GM19239 (cell line): ENCODE results near the gene OR6K3.
"Not testable (repeated sequence)": the region's sequence is repeated elsewhere in the genome, so short reads cannot be mapped to it uniquely, and the experiment has no call there.

Source experiments
- DNase-seq: peaks from one replicate; pipeline ENCODE4 v3.0.0; 2011; ENCODE audit warnings: low spot score; ENCODE audit not compliant: insufficient read length
- FAIRE-seq: peaks from 2 replicates; lab custom pipeline; 2011; peaks lifted over from hg19 to GRCh38; lab: Jason Lieb, UNC

OR6K3 gene

GRCh38 chr1:158688343-158688742, 32.2 kb downstream of the OR6K3 start:
- not testable (repeated sequence) for DNase-seq, FAIRE-seq

- no peak for FAIRE-seq
Observed at GRCh38 chr1:158687037-158687436, 33.5 kb downstream of the OR6K3 start.

GRCh38 chr1:158686111-158687009, 34.2 kb downstream of the OR6K3 start, which contains the start of gene SPTA1:
Gene SPTA1, minus strand, starts transcription at chr1:158686715. Its CDS starts 198 bp downstream, at chr1:158686517.
- DNase-seq = no peak
- FAIRE-seq = no peak

More at GRCh38 chr1:158687037-158687436, 33.5 kb downstream of the OR6K3 start:
- DNase-seq = no peak

- DNase-seq (no peak), FAIRE-seq (no peak)
Observed at GRCh38 chr1:158685085-158685484, 35.4 kb downstream of the OR6K3 start.

- DNase-seq (no peak), FAIRE-seq (no peak)
Observed at GRCh38 chr1:158681606-158682005, 38.9 kb downstream of the OR6K3 start.

- FAIRE-seq (peak; percentile 66), DNase-seq (no peak)
Observed at GRCh38 chr1:158679289-158679688, 41.2 kb downstream of the OR6K3 start.

GRCh38 chr1:158675563-158676323, 44.8 kb downstream of the OR6K3 start:
- FAIRE-seq (no peak), DNase-seq (no peak)

GRCh38 chr1:158674302-158674701, 46.2 kb downstream of the OR6K3 start:
- DNase-seq (no peak), FAIRE-seq (no peak)
